ENCODE results near the gene OR1I1. TPM values are rescaled to one million over a fixed set of nuclear protein-coding genes. Genes with fewer than 3 reads are reported as not detected.

Gene OR1I1
- total and polyA plus RNA-seq, 4 donors = not detected

DNA sequence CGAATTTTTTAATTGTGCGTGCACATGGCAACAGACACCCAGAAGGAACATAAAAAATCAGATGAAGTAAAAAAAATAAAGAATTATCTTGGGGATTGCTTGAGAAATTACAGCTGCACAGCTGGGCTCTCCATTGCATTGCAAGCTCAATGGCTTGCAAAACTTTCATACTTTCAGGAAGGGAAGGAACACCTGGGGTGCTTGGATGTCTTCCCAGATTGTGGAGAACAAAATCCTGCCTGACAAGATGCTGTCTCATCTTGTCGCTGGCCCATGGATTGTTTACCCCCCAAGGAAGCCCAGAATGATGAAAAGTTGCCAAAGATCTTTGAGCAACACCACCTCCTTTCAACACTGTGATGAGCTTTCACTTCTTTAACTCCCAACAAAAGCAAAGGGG, 43.7 kb upstream of the OR1I1 start:
- no peak for DNase-seq
- WGBS, 2 donors = 57% methylated on average over 3 of the region's 3 CpGs
- H3K4me3 ChIP-seq = no peak overlapping the region
- no peak overlapping the region for H3K27ac ChIP-seq (ENCODE audit: low read depth in 1 of 2, low read length in 1 of 2)
- no peaks in the 10 kb centered on the region for H3K36me3 ChIP-seq (ENCODE audit: control insufficient read depth in 4 of 4, insufficient read depth in 4 of 4, low read length in 4 of 4)
- ATAC-seq (ENCODE audit: insufficient read depth, low FRiP score) = no peak
- TF ChIP-seq CTCF (IDR thresholded peaks at IDR 0.05; ENCODE audit: control extremely low read depth, extremely low read depth) = no peak
- H3K4me1 ChIP-seq (ENCODE audit: control insufficient read depth in 5 of 5, insufficient read depth in 5 of 5, low read length in 5 of 5) = peaks cover 0 to 5% (median 0%) of the 10 kb centered on the region in 5 donors
- no peak overlapping the region for H3K9ac ChIP-seq (ENCODE audit: insufficient read depth in 1 of 2, low read length in 2 of 2)
- no peaks in the 10 kb centered on the region for H3K9me3 ChIP-seq (ENCODE audit: control insufficient read depth in 4 of 4, insufficient read depth in 3 of 4, low read length in 3 of 4)
- H3K27me3 ChIP-seq (ENCODE audit: control insufficient read depth in 3 of 3, insufficient read depth in 3 of 3, low read length in 2 of 3) = peaks cover 0 to 5% (median 0%) of the 10 kb centered on the region in 3 donors

DNA sequence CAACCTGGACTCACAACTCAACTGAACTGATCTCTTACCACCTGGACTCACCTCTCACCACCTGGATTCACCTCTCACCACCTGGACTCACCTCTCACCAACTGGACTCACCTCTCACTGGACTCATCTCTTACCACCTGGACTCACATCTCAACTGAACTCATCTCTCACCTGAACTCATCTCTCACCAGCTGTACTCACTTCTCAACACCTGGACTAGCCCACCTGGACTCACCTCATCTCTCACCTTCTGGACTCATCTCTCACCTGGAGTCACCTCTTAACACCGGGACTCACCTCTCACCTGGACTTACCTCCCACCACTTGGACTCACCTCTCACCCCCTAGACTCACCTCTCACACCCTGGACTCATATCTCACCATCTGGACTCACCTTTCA, 40.0 kb upstream of the OR1I1 start:
- Histone ChIP-seq H3K9ac (ENCODE audit: insufficient read depth in 1 of 2, low read length in 2 of 2) (no peak overlapping the region), H3K4me1 (ENCODE audit: control insufficient read depth in 5 of 5, insufficient read depth in 5 of 5, low read length in 5 of 5) (peaks cover 0 to 5% (median 0%) of the 10 kb centered on the region in 5 donors), H3K9me3 (ENCODE audit: control insufficient read depth in 4 of 4, insufficient read depth in 3 of 4, low read length in 3 of 4) (no peaks in the 10 kb centered on the region), H3K27me3 (ENCODE audit: control insufficient read depth in 3 of 3, insufficient read depth in 3 of 3, low read length in 2 of 3) (no peaks in the 10 kb centered on the region), H3K27ac (ENCODE audit: low read depth in 1 of 2, low read length in 1 of 2) (no peak overlapping the region), H3K36me3 (ENCODE audit: control insufficient read depth in 4 of 4, insufficient read depth in 4 of 4, low read length in 4 of 4) (no peaks in the 10 kb centered on the region), H3K4me3 (no peak overlapping the region)
- TF ChIP-seq CTCF (IDR thresholded peaks at IDR 0.05; ENCODE audit: control extremely low read depth, extremely low read depth) = no peak
- ATAC-seq (ENCODE audit: insufficient read depth, low FRiP score) = no peak
- 75 to 87% methylated on average over 1 of the region's 1 CpG for WGBS, 2 donors
- DNase-seq = no peak

DNA sequence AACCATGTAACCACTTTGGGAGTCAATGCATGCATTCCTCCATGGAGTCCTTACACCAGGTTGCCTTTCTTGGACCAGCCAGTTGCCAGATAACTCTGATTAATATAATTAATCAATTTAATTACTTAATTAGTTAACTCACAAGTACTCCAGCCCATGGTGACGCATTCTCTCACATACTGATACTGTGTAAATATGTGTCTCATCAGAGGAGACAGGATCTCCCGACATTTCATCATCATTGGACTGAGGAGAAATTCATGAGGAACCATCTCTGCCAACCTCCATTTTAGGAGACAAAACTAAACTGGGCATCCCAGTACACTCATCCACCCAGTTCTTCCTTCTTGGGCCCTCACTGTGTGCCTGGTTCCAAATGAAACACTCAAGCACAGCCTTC, 39.2 kb upstream of the OR1I1 start:
- no peak for ATAC-seq (ENCODE audit: insufficient read depth, low FRiP score)
- Histone ChIP-seq H3K9me3 (ENCODE audit: control insufficient read depth in 4 of 4, insufficient read depth in 3 of 4, low read length in 3 of 4) (no peaks in the 10 kb centered on the region), H3K36me3 (ENCODE audit: control insufficient read depth in 4 of 4, insufficient read depth in 4 of 4, low read length in 4 of 4) (no peaks in the 10 kb centered on the region), H3K9ac (ENCODE audit: insufficient read depth in 1 of 2, low read length in 2 of 2) (no peak overlapping the region), H3K27ac (ENCODE audit: low read depth in 1 of 2, low read length in 1 of 2) (no peak overlapping the region), H3K27me3 (ENCODE audit: control insufficient read depth in 3 of 3, insufficient read depth in 3 of 3, low read length in 2 of 3) (no peaks in the 10 kb centered on the region), H3K4me3 (no peak overlapping the region), H3K4me1 (ENCODE audit: control insufficient read depth in 5 of 5, insufficient read depth in 5 of 5, low read length in 5 of 5) (peaks cover 0 to 5% (median 0%) of the 10 kb centered on the region in 5 donors)
- WGBS, 2 donors = 80 to 88% methylated on average over 2 of the region's 2 CpGs
- TF ChIP-seq CTCF (IDR thresholded peaks at IDR 0.05; ENCODE audit: control extremely low read depth, extremely low read depth) = no peak
- DNase-seq = no peak

DNA sequence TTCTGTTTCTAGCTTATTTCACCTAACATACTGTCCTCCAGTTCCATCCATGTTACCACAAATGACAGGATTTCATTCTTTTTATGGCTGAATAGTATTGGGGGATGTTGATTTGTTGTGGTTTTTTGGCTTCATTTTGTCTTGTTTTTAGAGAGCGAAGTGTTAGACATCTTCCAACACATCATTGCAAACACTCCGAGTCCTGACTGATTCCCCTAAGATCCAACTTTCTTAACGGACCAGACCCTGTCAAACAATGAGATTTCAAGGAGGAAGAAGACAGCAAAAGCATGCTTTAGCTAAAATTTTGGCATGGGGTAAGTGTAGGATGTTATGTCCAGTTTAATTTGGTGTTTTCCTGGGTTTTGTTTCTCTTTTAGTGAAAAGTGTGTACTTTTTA, 36.5 kb upstream of the OR1I1 start:
- no peak for ATAC-seq (ENCODE audit: insufficient read depth, low FRiP score)
- Histone ChIP-seq H3K27me3 (ENCODE audit: control insufficient read depth in 3 of 3, insufficient read depth in 3 of 3, low read length in 2 of 3) (peaks cover 0 to 3% (median 0%) of the 10 kb centered on the region in 3 donors), H3K27ac (ENCODE audit: low read depth in 1 of 2, low read length in 1 of 2) (no peak overlapping the region), H3K4me1 (ENCODE audit: control insufficient read depth in 5 of 5, insufficient read depth in 5 of 5, low read length in 5 of 5) (no peaks in the 10 kb centered on the region), H3K4me3 (no peak overlapping the region), H3K36me3 (ENCODE audit: control insufficient read depth in 4 of 4, insufficient read depth in 4 of 4, low read length in 4 of 4) (no peaks in the 10 kb centered on the region), H3K9ac (ENCODE audit: insufficient read depth in 1 of 2, low read length in 2 of 2) (no peak overlapping the region), H3K9me3 (ENCODE audit: control insufficient read depth in 4 of 4, insufficient read depth in 3 of 4, low read length in 3 of 4) (no peaks in the 10 kb centered on the region)
- WGBS, 2 donors = 53 to 81% methylated on average over 3 of the region's 3 CpGs
- TF ChIP-seq CTCF (IDR thresholded peaks at IDR 0.05; ENCODE audit: control extremely low read depth, extremely low read depth) = no peak
- peak; percentile 28 to 89 (median 86) for DNase-seq
